ENCODE data around the gene FOXL3. TPM values are rescaled to one million over a fixed set of nuclear protein-coding genes. Genes with fewer than 3 reads are reported as not detected.
"Not testable (repeated sequence)": the region's sequence is repeated elsewhere in the genome, so short reads cannot be mapped to it uniquely, and the experiment has no call there.

FOXL3 gene
- total and polyA plus RNA-seq, 3 donors from 2014 or later = 4.5 to 37.7 (median 14.5) TPM

GRCh38 chr7:263483-264351, 26.3 kb upstream of the FOXL3 start:
- 31 to 68% methylated on average over 8 to 34 of the region's 37 CpGs for WGBS, 2 donors
- H3K9me3 ChIP-seq; H3K27ac ChIP-seq; H3K4me1 ChIP-seq; H3K27me3 ChIP-seq; H3K4me3 ChIP-seq; intact Hi-C loops (cut with DNase I; ENCODE audit: low total_unique reads); H3K36me3 ChIP-seq (ENCODE audit: low read depth, missing control alignments): not testable (repeated sequence)
- DNase-seq = peak; percentile 59
- TF ChIP-seq CTCF (IDR thresholded peaks at IDR 0.05) = peak in 2 of 3 experiments; percentile 17 to 48

GRCh38 chr7:264541-265191, 25.3 kb upstream of the FOXL3 start:
- TF ChIP-seq POLR2A (IDR thresholded peaks at IDR 0.05) = no peak
- TF ChIP-seq CTCF (IDR thresholded peaks at IDR 0.05) = no peak
- Histone ChIP-seq H3K27me3 (no peaks in the 10 kb centered on the region), H3K4me3 (no peak overlapping the region), H3K9me3 (no peaks in the 10 kb centered on the region), H3K27ac (no peak overlapping the region), H3K36me3 (ENCODE audit: low read depth, missing control alignments) (no peaks in the 10 kb centered on the region), H3K4me1 (no peaks in the 10 kb centered on the region)
- WGBS, 2 donors = 74 to 76% methylated on average over 24 to 27 of the region's 27 CpGs
- no peak for DNase-seq
- intact Hi-C loops (cut with DNase I; ENCODE audit: low total_unique reads) = no loop called here

GRCh38 chr7:265192-265997, 24.6 kb upstream of the FOXL3 start:
- H3K4me1 ChIP-seq = no peaks in the 10 kb centered on the region
- intact Hi-C loops (cut with DNase I; ENCODE audit: low total_unique reads) = no loop called here
- H3K4me3 ChIP-seq = no peak overlapping the region
- TF ChIP-seq POLR2A (IDR thresholded peaks at IDR 0.05) = no peak
- no peak for TF ChIP-seq CTCF (IDR thresholded peaks at IDR 0.05)
- 76% methylated on average over 24 to 25 of the region's 25 CpGs for WGBS, 2 donors
- H3K36me3 ChIP-seq (ENCODE audit: low read depth, missing control alignments) = no peaks in the 10 kb centered on the region
- no peaks in the 10 kb centered on the region for H3K27me3 ChIP-seq
- no peaks in the 10 kb centered on the region for H3K9me3 ChIP-seq
- H3K27ac ChIP-seq = no peak overlapping the region
- DNase-seq = no peak

GRCh38 chr7:265998-266850, 23.7 kb upstream of the FOXL3 start:
- no peaks in the 10 kb centered on the region for H3K36me3 ChIP-seq (ENCODE audit: low read depth, missing control alignments)
- no peak for DNase-seq
- H3K27ac ChIP-seq = no peak overlapping the region
- H3K4me1 ChIP-seq = no peaks in the 10 kb centered on the region
- no peak overlapping the region for H3K4me3 ChIP-seq
- intact Hi-C loops (cut with DNase I; ENCODE audit: low total_unique reads) = no loop called here
- TF ChIP-seq CTCF (IDR thresholded peaks at IDR 0.05) (no peak), POLR2A (IDR thresholded peaks at IDR 0.05) (no peak)
- H3K9me3 ChIP-seq = no peaks in the 10 kb centered on the region
- no peaks in the 10 kb centered on the region for H3K27me3 ChIP-seq
- WGBS, 2 donors = 84 to 86% methylated on average over 10 to 22 of the region's 22 CpGs

All from testis (tissue), 3 donors.